Muscle of leg (tissue), 9 donors: ENCODE measurements around the gene TP53I11. TPM values are rescaled to one million over a fixed set of nuclear protein-coding genes. Genes with fewer than 3 reads are reported as not detected.

Experiments used
- polyA plus RNA-seq, 8 donors: library from polyadenylated mRNA; unstranded; fragments of 120-200 nt; gene quantifications; one replicate each; pipeline versions ENCODE4 v1.2.1 to v1.2.3, GENCODE V29; 2013; ENCODE audit warnings: inconsistent platforms in 1 of 8, low replicate concordance in 1 of 8; ENCODE audit not compliant: insufficient read length in 8 of 8, insufficient read depth in 1 of 8
- total RNA-seq: library from RNA; stranded (reverse); fragments of 120-200 nt; gene quantifications from one replicate; pipeline ENCODE4 v1.2.4, GENCODE V29; 2013

TP53I11 gene
- total and polyA plus RNA-seq, 9 donors: 14.7 to 56.1 (median 46.3) TPM

Other genes with a start within 250 kb of the TP53I11 start
- 15.2 TPM for gene TSPAN18, start 223.9 kb downstream of the TP53I11 start, total RNA-seq
- gene TSPAN18, start 223.9 kb downstream of the TP53I11 start, polyA plus RNA-seq: 10 to 100 TPM; 35.1 to 63.9 (median 44.3) TPM
- 20.7 TPM for gene PRDM11, start 195.8 kb upstream of the TP53I11 start, total RNA-seq
- 10 to 100 TPM; 17.3 to 27.1 (median 22.0) TPM for gene PRDM11, start 195.8 kb upstream of the TP53I11 start, polyA plus RNA-seq